Erythroblast (primary cell): ENCODE data around the gene ZNF883.

Experiments used
- GATA1 ChIP-seq: IDR thresholded peaks from 2 replicates; pipeline ENCODE4 v1.6.1; 2011; ENCODE audit warnings: low read depth, mild to moderate bottlenecking, control low read depth, low read length, moderate library complexity
- POLR2A ChIP-seq: IDR thresholded peaks from 2 replicates; pipeline ENCODE4 v1.6.1; 2011; ENCODE audit warnings: mild to moderate bottlenecking, low read length

- TF ChIP-seq POLR2A (no peak), GATA1 (no peak)
These were observed 86.8 kb downstream of the ZNF883 start for GRCh38 chr9:112925058-112925641.
